ENCODE results near the gene NUP214. TPM values are rescaled to one million over a fixed set of nuclear protein-coding genes. Genes with fewer than 3 reads are reported as not detected.
A peak's percentile ranks its signal among the peaks of the same experiment; 100 is the strongest.
"Not testable (repeated sequence)": the region's sequence is repeated elsewhere in the genome, so short reads cannot be mapped to it uniquely, and the experiment has no call there.

The NUP214 gene
- total RNA-seq, 4 donors from 2014 or later: 13.2 to 75.8 (median 49.0) TPM

DNA sequence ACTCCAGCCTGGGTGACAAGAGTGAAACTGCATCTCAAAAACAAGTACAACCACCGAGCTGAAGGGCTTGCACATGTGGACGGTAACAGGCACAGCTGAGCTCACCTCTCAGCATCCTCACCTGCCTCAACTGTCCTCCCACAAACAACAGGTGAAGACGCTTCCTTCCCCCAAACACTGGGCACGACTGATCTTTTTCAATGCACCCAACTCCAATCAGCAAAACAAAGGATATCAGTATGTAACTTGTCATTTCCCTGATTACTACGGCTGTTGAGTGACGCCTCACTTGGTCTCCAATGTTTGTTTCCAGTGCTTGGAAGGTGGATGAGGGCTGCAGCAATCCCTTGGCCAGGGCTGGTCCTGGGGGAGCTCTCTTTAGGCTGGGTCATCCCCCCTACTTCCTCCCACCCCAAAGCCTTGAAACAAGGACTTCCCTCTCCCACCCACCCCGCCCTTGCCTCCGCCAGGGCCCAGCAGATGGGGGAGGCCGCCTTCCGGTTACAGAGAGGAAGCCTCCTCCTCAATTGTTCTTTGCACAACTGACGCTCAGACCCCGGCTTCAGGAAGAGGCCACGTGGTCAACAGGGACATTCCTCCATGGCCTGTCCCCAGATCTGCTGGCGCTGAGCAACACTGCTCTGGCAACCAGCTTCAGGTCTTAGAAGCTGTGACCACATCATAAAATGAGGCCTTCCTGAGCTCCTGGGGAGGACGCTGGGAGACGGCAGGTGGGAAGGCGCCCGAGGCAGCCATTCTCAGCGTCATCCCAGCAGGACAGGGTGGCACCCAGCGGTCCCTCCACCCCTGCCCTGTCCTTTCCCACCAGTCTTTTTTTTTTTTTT is 145.0 kb downstream of the NUP214 start:
- Histone ChIP-seq H3K4me3 (no peak overlapping the region), H3K9me3 (no peaks in the 10 kb centered on the region), H3K4me1 (no peaks in the 10 kb centered on the region), H3K36me3 (no peaks in the 10 kb centered on the region), H3K27me3 (no peaks in the 10 kb centered on the region), H3K27ac (peak overlapping the region; percentile 44 to 49)
- intact Hi-C loops (cut with DNase I; ENCODE audit: low total_unique reads): no loop called here
- TF ChIP-seq POLR2A (IDR thresholded peaks at IDR 0.05): no peak
- TF ChIP-seq, protein P1, sequence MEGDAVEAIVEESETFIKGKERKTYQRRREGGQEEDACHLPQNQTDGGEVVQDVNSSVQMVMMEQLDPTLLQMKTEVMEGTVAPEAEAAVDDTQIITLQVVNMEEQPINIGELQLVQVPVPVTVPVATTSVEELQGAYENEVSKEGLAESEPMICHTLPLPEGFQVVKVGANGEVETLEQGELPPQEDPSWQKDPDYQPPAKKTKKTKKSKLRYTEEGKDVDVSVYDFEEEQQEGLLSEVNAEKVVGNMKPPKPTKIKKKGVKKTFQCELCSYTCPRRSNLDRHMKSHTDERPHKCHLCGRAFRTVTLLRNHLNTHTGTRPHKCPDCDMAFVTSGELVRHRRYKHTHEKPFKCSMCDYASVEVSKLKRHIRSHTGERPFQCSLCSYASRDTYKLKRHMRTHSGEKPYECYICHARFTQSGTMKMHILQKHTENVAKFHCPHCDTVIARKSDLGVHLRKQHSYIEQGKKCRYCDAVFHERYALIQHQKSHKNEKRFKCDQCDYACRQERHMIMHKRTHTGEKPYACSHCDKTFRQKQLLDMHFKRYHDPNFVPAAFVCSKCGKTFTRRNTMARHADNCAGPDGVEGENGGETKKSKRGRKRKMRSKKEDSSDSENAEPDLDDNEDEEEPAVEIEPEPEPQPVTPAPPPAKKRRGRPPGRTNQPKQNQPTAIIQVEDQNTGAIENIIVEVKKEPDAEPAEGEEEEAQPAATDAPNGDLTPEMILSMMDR (IDR thresholded peaks at IDR 0.05): no peak
- DNase-seq: peak in 1 of 2 donors; percentile 69

DNA sequence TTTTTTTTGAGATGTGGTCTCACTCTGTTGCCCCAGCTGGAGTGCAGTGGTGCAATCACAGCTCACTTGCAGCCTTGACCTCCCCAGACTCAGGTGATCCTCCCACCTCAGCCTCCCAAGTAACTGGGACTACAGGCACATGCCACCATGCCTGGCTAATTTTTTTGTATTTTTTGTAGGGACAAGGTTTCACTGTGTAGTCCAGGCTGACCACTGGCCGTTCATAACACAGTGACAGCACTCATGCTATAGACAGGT is 145.6 kb downstream of the NUP214 start:
- H3K27ac ChIP-seq: peak overlapping the region; percentile 44 to 49
- H3K27me3 ChIP-seq; H3K4me1 ChIP-seq; H3K36me3 ChIP-seq; H3K4me3 ChIP-seq; intact Hi-C loops (cut with DNase I; ENCODE audit: low total_unique reads); H3K9me3 ChIP-seq; DNase-seq: not testable (repeated sequence)

DNA sequence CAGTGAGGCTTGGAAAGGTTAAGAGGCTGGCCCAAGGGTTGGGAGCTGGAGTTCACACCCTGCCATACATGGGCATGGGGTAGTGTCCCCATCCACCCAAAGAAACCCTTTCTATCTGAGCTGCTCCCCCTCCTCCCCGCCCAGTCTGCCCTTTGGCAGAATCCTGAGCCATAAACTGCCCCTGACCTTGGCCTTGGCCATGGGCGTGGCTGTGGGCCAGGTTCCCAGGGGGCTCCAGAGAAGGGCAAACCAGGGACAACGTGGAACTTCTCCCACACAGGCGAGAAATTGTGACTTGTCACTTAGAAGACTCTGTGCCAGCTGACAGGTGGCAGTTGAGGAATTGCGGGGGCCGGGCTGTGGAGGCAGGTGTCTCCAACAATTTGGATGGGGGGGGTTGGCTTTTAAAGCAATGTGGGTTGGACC is 146.1 kb downstream of the NUP214 start:
- H3K4me3 ChIP-seq: no peak overlapping the region
- no peak for DNase-seq
- H3K27me3 ChIP-seq: no peaks in the 10 kb centered on the region
- TF ChIP-seq, protein P1 (IDR thresholded peaks at IDR 0.05): no peak
- TF ChIP-seq POLR2A (IDR thresholded peaks at IDR 0.05): no peak
- H3K9me3 ChIP-seq: no peaks in the 10 kb centered on the region
- H3K4me1 ChIP-seq: no peaks in the 10 kb centered on the region
- H3K36me3 ChIP-seq: no peaks in the 10 kb centered on the region
- H3K27ac ChIP-seq: peak overlapping the region; percentile 44 to 49
- intact Hi-C loops (cut with DNase I; ENCODE audit: low total_unique reads): no loop called here

DNA sequence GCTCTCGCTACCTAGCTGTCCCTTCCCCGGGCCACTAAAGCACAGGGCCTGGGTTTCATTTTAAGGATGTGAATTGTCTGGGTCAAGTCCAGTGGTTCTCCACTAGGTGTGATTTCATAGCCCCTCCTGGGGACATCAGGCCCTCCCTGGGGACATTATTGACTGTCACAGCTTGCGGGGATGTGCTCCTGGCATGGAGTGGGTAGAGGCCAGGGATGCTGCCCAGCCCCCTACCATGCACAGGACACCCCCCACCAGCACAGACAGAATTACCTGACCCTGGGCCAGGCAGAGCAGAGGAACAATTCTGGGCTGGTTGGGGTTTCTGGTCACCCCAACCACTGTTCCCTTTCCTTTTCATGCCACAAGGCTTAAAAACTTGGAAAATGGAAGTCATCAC is 146.8 kb downstream of the NUP214 start:
- no peaks in the 10 kb centered on the region for H3K9me3 ChIP-seq
- no peak overlapping the region for H3K4me3 ChIP-seq
- intact Hi-C loops (cut with DNase I; ENCODE audit: low total_unique reads): no loop called here
- peaks cover 0 to 5% of the 10 kb centered on the region in 2 donors for H3K4me1 ChIP-seq
- H3K27ac ChIP-seq: peak overlapping the region in 1 of 2 donors; percentile 49
- H3K36me3 ChIP-seq: no peaks in the 10 kb centered on the region
- DNase-seq: no peak
- H3K27me3 ChIP-seq: no peaks in the 10 kb centered on the region
- TF ChIP-seq, protein P1 (IDR thresholded peaks at IDR 0.05): no peak
- TF ChIP-seq POLR2A (IDR thresholded peaks at IDR 0.05): no peak

DNA sequence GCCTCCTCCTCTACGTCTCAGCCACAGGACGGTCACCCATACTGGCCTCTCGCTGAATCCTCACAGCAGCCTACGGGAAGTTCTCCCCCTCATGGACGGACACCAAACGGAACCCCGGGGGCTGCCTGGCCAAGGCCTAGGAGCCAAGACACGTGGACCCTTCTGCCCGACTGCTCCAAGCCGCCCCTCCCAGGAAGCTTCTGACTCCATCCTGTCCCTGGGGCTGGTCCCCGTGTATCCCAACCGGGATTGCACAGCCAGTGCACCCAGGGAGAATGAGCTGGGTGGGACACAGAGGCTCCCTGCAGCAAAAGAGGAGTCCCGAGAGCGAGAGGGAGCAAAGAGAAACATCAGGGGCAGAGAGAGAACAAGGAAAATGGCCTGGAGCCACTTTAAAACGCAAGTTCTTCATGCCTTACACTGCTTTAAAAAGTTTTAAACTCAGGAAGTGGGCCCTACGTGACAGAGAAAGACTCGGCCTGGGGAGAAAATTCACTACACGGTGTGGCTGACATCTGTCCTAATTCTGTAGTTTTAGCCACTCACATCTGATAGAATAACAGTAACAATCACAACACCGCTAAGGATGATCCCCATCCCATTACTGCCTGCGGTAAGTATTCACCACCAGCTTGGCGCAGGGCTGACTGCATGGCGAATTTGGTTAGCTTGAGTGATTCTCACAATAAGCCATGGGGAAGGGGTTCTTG is 147.9 kb downstream of the NUP214 start:
- DNase-seq: no peak
- Histone ChIP-seq H3K4me3 (no peak overlapping the region), H3K4me1 (peaks cover 0 to 8% of the 10 kb centered on the region in 2 donors), H3K27ac (peak overlapping the region; percentile 57 to 76), H3K27me3 (no peaks in the 10 kb centered on the region), H3K36me3 (no peaks in the 10 kb centered on the region), H3K9me3 (no peaks in the 10 kb centered on the region)
- no peak for TF ChIP-seq POLR2A (IDR thresholded peaks at IDR 0.05)
- TF ChIP-seq, protein P1 (IDR thresholded peaks at IDR 0.05): no peak
- intact Hi-C loops (cut with DNase I; ENCODE audit: low total_unique reads): no loop called here

Measured in uterus (tissue), 4 donors.